ENCODE measurements around the gene C6orf132. TPM values are rescaled to one million over a fixed set of nuclear protein-coding genes. Genes with fewer than 3 reads are reported as not detected.

Gene C6orf132
- total RNA-seq, 1 experiment from 2014 or later: 48.4 TPM

GRCh38 chr6:42091718-42092023, 50.7 kb downstream of the C6orf132 start:
- Mint-ChIP-seq H3K27me3 (ENCODE audit: low read depth) (peaks cover 82% of the 10 kb centered on the region), H3K27ac (peak overlapping the region in 1 of 3 experiments; percentile 41; a peak in 1 of 7 replicates), H3K4me3 (no peak overlapping the region), H3K4me1 (peaks cover 18 to 33% of the 10 kb centered on the region in 2 experiments), H3K36me3 (ENCODE audit: insufficient read depth in 1 of 3, low read depth in 3 of 3) (peaks cover 0 to under 1% (median 0%) of the 10 kb centered on the region in 3 experiments; a peak in 1 of 7 replicates), H3K9me3 (no peaks in the 10 kb centered on the region)
- no CpG with 5 or more reads among the region's 9 CpGs for WGBS (ENCODE audit: extremely low coverage, insufficient read length, low lambda C conversion rate)
- Histone ChIP-seq H3K27me3 (ENCODE audit: insufficient read depth, low read length) (no peaks in the 10 kb centered on the region; the same call in 1 of the 2 replicates), H4K5ac (ENCODE audit: insufficient read length, low read depth, low read length) (no peak overlapping the region), H2BK15ac (ENCODE audit: low read depth, low read length) (no peak overlapping the region), H3K4ac (ENCODE audit: low read depth, low read length) (no peak overlapping the region), H3K9ac (ENCODE audit: extremely low read depth, insufficient read length, low read length) (no peak overlapping the region), H3K4me2 (ENCODE audit: insufficient read depth, insufficient read length, low read length) (no peak overlapping the region), H2BK5ac (ENCODE audit: insufficient read length, low read length) (no peak overlapping the region), H3K56ac (ENCODE audit: insufficient read length, low read depth, low read length) (no peak overlapping the region), H2BK12ac (ENCODE audit: insufficient read length, low read depth, low read length) (no peak overlapping the region), H3K23ac (ENCODE audit: insufficient read length, low read depth, low read length) (no peak overlapping the region), H3K4me1 (ENCODE audit: insufficient read depth, low read length) (no peaks in the 10 kb centered on the region; the same call in 1 of the 2 replicates), H3K9me3 (ENCODE audit: control insufficient read depth, low read depth, low read length) (no peaks in the 10 kb centered on the region), H3K27ac (ENCODE audit: insufficient read length, low read depth, low read length) (no peak overlapping the region), H3K79me1 (ENCODE audit: insufficient read depth, low read depth, low read length, poor library complexity, severe bottlenecking) (no peaks in the 10 kb centered on the region), H2AFZ (ENCODE audit: low read length) (no peak overlapping the region), H2AK5ac (ENCODE audit: insufficient read length, low read length) (no peak overlapping the region), H2BK120ac (ENCODE audit: low read depth, low read length, poor library complexity, severe bottlenecking) (no peak overlapping the region), H4K91ac (ENCODE audit: insufficient read length, low read depth, low read length) (no peak overlapping the region), H3K23me2 (ENCODE audit: insufficient read length, low read depth, low read length, poor library complexity, severe bottlenecking) (no peaks in the 10 kb centered on the region), H3K79me2 (ENCODE audit: insufficient read depth, low read length) (no peaks in the 10 kb centered on the region), H3K18ac (ENCODE audit: insufficient read length, low read depth, low read length) (no peak overlapping the region), H4K8ac (replicated peaks; ENCODE audit: insufficient read length, low read depth, low read length) (no peak overlapping the region), H4K20me1 (ENCODE audit: control insufficient read depth, insufficient read depth, insufficient read length) (no peaks in the 10 kb centered on the region), H2BK20ac (ENCODE audit: low read depth, low read length, poor library complexity, severe bottlenecking) (no peak overlapping the region), H3T11ph (ENCODE audit: low read length) (no peak overlapping the region), H3K14ac (ENCODE audit: insufficient read depth, low read length) (no peak overlapping the region)
- DNase-seq: no peak
- TF ChIP-seq CTCF (conservative IDR thresholded peaks at IDR 0.05): no peak
